Astrocyte of the cerebellum (primary cell): Measurements from ENCODE around the gene OTULINL.

Source experiments
- DNase-seq: peaks from one replicate; pipeline ENCODE4 v3.0.0-alpha.2; 2011; ENCODE audit warnings: low read depth
- H3K4me3 ChIP-seq: 2 replicates; pipeline ENCODE4 v1.5.1; 2011; ENCODE audit warnings: mild to moderate bottlenecking, low read depth, low read length, moderate library complexity
- CTCF ChIP-seq: IDR thresholded peaks from 2 replicates; pipeline ENCODE4 v1.5.1; 2012; ENCODE audit warnings: low read length, low read depth, moderate library complexity, mild to moderate bottlenecking; ENCODE audit errors: missing control alignments
- in situ Hi-C: cut with HindIII; loops from 2 replicates; pipeline ENCODE4 v1.10.0; 2017; ENCODE audit warnings: low sequenced_read_pairs

Gene OTULINL

GRCh38 chr5:14595189-14595588 lies 13.6 kb downstream of the OTULINL start:
- in situ Hi-C loops, result no loop called here
- no peak overlapping the region for H3K4me3 ChIP-seq
- no peak for TF ChIP-seq CTCF
- DNase-seq, result no peak

GRCh38 chr5:14595891-14596290 lies 14.3 kb downstream of the OTULINL start:
- in situ Hi-C loops, result no loop called here
- TF ChIP-seq CTCF, result no peak
- H3K4me3 ChIP-seq, result no peak overlapping the region
- no peak for DNase-seq

- no peak for TF ChIP-seq CTCF
- no peak overlapping the region for H3K4me3 ChIP-seq
- in situ Hi-C loops, result no loop called here
- no peak for DNase-seq
These were observed 15.5 kb downstream of the OTULINL start for GRCh38 chr5:14597080-14597479.

DNA sequence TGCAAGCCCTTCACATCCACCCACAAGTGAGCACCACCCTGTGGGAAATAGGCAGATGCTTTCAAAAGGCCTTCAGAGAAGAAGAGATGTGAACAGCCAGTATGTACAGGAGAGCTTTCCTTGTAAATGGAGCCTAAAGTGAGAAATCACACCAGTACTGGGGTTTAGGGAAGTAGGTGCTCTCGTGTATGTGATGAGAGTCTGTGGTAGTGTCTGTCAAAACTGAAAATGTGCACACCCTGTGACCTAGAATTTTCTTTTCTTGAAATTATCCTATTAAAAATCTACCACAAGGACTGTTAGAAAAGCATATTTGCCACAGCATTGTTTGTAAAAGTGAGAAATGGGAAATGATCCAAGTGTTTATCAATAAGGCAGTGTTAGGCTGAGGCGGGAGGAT lies 16.6 kb downstream of the OTULINL start:
- in situ Hi-C loops, result no loop called here
- TF ChIP-seq CTCF, result no peak
- no peak overlapping the region for H3K4me3 ChIP-seq
- DNase-seq, result no peak

- no peak for TF ChIP-seq CTCF
- in situ Hi-C loops, result no loop called here
- DNase-seq, result no peak
- H3K4me3 ChIP-seq, result no peak overlapping the region
These were observed 18.0 kb downstream of the OTULINL start for GRCh38 chr5:14599476-14600127.

GRCh38 chr5:14600846-14601245 lies 19.3 kb downstream of the OTULINL start:
- in situ Hi-C loops, result no loop called here
- TF ChIP-seq CTCF, result no peak
- H3K4me3 ChIP-seq, result no peak overlapping the region
- DNase-seq, result no peak
